ENCODE results near the gene ATP1A2. TPM values are rescaled to one million over a fixed set of nuclear protein-coding genes. Genes with fewer than 3 reads are reported as not detected.

The ATP1A2 gene
- total and polyA plus RNA-seq, 2 donors (not counting 3 experiments of a cell fraction or from before 2014, with no cell fraction given) = not detected

DNA sequence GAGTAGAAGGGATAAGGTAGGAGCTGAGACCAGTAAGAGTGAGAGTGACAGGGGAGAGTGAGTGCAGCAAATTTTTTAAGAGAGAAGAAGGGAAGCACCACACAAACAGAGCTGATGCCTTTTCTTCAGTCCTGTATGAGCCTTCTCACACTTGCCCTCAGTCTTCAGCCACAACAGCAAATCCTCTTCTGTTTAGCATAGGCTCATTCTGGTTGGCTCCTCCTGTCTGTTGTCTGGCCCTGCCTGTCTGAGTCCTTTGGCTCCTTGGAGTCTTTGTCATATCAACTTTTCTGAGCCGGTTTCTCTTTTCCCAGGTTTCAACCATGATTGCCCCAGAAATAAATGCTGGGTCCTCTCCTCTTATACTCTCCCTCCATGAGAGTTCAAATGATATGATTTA is 62.1 kb downstream of the ATP1A2 start:
- intact Hi-C loops (cut with micrococcal nuclease) = no loop called here
- POLR2A ChIA-PET = no interaction called here

DNA sequence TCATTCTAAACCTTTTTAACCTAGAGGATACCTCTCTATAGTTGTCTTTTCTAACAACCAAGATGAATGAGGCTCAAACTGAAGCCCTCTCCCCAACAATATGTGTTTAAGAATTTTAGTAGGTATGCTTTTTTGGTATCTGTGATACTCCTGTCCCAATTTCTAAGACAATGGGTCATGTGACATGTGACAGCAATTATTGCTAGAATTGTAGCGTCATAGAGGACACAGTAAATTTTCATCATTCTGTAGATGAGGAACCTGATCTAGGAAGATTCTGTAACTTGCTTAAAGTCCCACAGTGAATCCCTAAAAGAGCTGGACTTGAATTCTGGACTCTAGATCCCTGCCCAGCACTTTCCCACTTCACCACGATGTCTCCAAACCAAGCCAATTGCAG is 63.2 kb downstream of the ATP1A2 start:
- Histone ChIP-seq H3K9ac (replicated peaks; ENCODE audit: extremely low read depth, insufficient read depth, low read length) (no peak overlapping the region), H3K9me1 (replicated peaks; ENCODE audit: control insufficient read depth, extremely low read depth, insufficient read depth, low read length) (no peaks in the 10 kb centered on the region), H4K20me1 (replicated peaks; ENCODE audit: control insufficient read depth, extremely low read depth, insufficient read depth, low read length) (no peaks in the 10 kb centered on the region), H3K9me3 (replicated peaks; ENCODE audit: control insufficient read depth, insufficient read depth, low read length) (no peaks in the 10 kb centered on the region), H3K36me3 (ENCODE audit: control insufficient read depth in 2 of 2, extremely low read depth in 1 of 2, insufficient read depth in 2 of 2, low read length in 2 of 2) (no peaks in the 10 kb centered on the region), H3K27ac (ENCODE audit: insufficient read depth, low read depth, low read length) (no peak overlapping the region), H3K4me3 (replicated peaks in 1 of 3; ENCODE audit: insufficient read depth in 1 of 3, low read depth in 1 of 3, low read length in 3 of 3) (no peak overlapping the region), H3K4me2 (ENCODE audit: insufficient read depth, low read length) (no peak overlapping the region), H3K27me3 (ENCODE audit: control insufficient read depth in 2 of 2, insufficient read depth in 2 of 2, low read length in 2 of 2) (peaks cover 12% of the 10 kb centered on the region in 2 experiments), H3K4me1 (ENCODE audit: control insufficient read depth, extremely low read depth, insufficient read depth, low read length) (no peaks in the 10 kb centered on the region), H2AFZ (ENCODE audit: low read depth, low read length) (no peak overlapping the region), H3K79me2 (ENCODE audit: control insufficient read depth, insufficient read depth, low read length) (no peaks in the 10 kb centered on the region)
- intact Hi-C loops (cut with micrococcal nuclease) (no loop called here), dilution Hi-C loops (cut with MboI; ENCODE audit: extremely low pct_ligation_motif_present, low sequenced_read_pairs) (no loop called here)
- POLR2A ChIA-PET = no interaction called here
- CTCF ChIA-PET = interaction anchor here (1.6 kb wide), 1 partner anchor 54 kb away, joined by 4 read pairs; no protein-coding TSS in a partner anchor
- FAIRE-seq (no peak), DNase-seq (ENCODE audit: low read depth, low spot score) (no peak)
- no TSS peak for BruUV-seq (replicated peaks)
- TF ChIP-seq GATA2 (IDR thresholded peaks at IDR 0.05; ENCODE audit: insufficient read depth, insufficient read length, low read depth, low read length) (no peak), FOS (IDR thresholded peaks at IDR 0.05; ENCODE audit: borderline replicate concordance, insufficient read depth, low read length) (no peak), POLR2AphosphoS5 (IDR thresholded peaks at IDR 0.05; ENCODE audit: insufficient read depth, low read depth, low read length) (no peak), EZH2 (IDR thresholded peaks at IDR 0.05; ENCODE audit: borderline replicate concordance, low read depth, low read length, severe bottlenecking) (no peak), MYC (IDR thresholded peaks at IDR 0.05; ENCODE audit: low read depth, low read length) (no peak), MAX (IDR thresholded peaks at IDR 0.05; ENCODE audit: insufficient read depth, insufficient read length) (no peak), JUN (IDR thresholded peaks at IDR 0.05; ENCODE audit: borderline replicate concordance, insufficient read depth, insufficient read length, low read depth) (no peak), POLR2A (IDR thresholded peaks at IDR 0.05; ENCODE audit: low read depth, low read length) (no peak)
- TF ChIP-seq, protein P1, sequence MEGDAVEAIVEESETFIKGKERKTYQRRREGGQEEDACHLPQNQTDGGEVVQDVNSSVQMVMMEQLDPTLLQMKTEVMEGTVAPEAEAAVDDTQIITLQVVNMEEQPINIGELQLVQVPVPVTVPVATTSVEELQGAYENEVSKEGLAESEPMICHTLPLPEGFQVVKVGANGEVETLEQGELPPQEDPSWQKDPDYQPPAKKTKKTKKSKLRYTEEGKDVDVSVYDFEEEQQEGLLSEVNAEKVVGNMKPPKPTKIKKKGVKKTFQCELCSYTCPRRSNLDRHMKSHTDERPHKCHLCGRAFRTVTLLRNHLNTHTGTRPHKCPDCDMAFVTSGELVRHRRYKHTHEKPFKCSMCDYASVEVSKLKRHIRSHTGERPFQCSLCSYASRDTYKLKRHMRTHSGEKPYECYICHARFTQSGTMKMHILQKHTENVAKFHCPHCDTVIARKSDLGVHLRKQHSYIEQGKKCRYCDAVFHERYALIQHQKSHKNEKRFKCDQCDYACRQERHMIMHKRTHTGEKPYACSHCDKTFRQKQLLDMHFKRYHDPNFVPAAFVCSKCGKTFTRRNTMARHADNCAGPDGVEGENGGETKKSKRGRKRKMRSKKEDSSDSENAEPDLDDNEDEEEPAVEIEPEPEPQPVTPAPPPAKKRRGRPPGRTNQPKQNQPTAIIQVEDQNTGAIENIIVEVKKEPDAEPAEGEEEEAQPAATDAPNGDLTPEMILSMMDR (IDR thresholded peaks at IDR 0.05; ENCODE audit: extremely low read depth in 1 of 2, insufficient read depth in 1 of 2, low read depth in 1 of 2, low read length in 2 of 2) = no peak

More for the DNA sequence above, 62.1 kb downstream of the ATP1A2 start:
- H3K9me1 ChIP-seq (replicated peaks; ENCODE audit: control insufficient read depth, extremely low read depth, insufficient read depth, low read length) = no peaks in the 10 kb centered on the region
- no peaks in the 10 kb centered on the region for H3K4me1 ChIP-seq (ENCODE audit: control insufficient read depth, extremely low read depth, insufficient read depth, low read length)
- H3K79me2 ChIP-seq (ENCODE audit: control insufficient read depth, insufficient read depth, low read length) = no peaks in the 10 kb centered on the region
- FAIRE-seq = no peak
- H3K4me2 ChIP-seq (ENCODE audit: insufficient read depth, low read length) = no peak overlapping the region
- H3K9ac ChIP-seq (replicated peaks; ENCODE audit: extremely low read depth, insufficient read depth, low read length) = no peak overlapping the region
- no peak overlapping the region for H2AFZ ChIP-seq (ENCODE audit: low read depth, low read length)
- BruUV-seq (replicated peaks) = no TSS peak
- peaks cover 12 to 18% of the 10 kb centered on the region in 2 experiments for H3K27me3 ChIP-seq (ENCODE audit: control insufficient read depth in 2 of 2, insufficient read depth in 2 of 2, low read length in 2 of 2)
- H3K9me3 ChIP-seq (replicated peaks; ENCODE audit: control insufficient read depth, insufficient read depth, low read length) = no peaks in the 10 kb centered on the region
- CTCF ChIA-PET = no interaction called here
- H3K4me3 ChIP-seq (replicated peaks in 1 of 3; ENCODE audit: insufficient read depth in 1 of 3, low read depth in 1 of 3, low read length in 3 of 3) = no peak overlapping the region
- H3K36me3 ChIP-seq (ENCODE audit: control insufficient read depth in 2 of 2, extremely low read depth in 1 of 2, insufficient read depth in 2 of 2, low read length in 2 of 2) = no peaks in the 10 kb centered on the region
- TF ChIP-seq, protein P1 (IDR thresholded peaks at IDR 0.05; ENCODE audit: extremely low read depth in 1 of 2, insufficient read depth in 1 of 2, low read depth in 1 of 2, low read length in 2 of 2) = no peak
- TF ChIP-seq MAX (IDR thresholded peaks at IDR 0.05; ENCODE audit: insufficient read depth, insufficient read length) (no peak), GATA2 (IDR thresholded peaks at IDR 0.05; ENCODE audit: insufficient read depth, insufficient read length, low read depth, low read length) (no peak), MYC (IDR thresholded peaks at IDR 0.05; ENCODE audit: low read depth, low read length) (no peak)
- no peaks in the 10 kb centered on the region for H4K20me1 ChIP-seq (replicated peaks; ENCODE audit: control insufficient read depth, extremely low read depth, insufficient read depth, low read length)
- DNase-seq (ENCODE audit: low read depth, low spot score) = no peak
- no peak overlapping the region for H3K27ac ChIP-seq (ENCODE audit: insufficient read depth, low read depth, low read length)
- dilution Hi-C loops (cut with MboI; ENCODE audit: extremely low pct_ligation_motif_present, low sequenced_read_pairs) = no loop called here

Measured in endothelial cell of umbilical vein (primary cell).